Medulla oblongata (tissue), 1 donor: ENCODE measurements around the gene SIGLEC1.
A peak's percentile ranks its signal among the peaks of the same experiment; 100 is the strongest.

Experiments used
- DNase-seq: peaks from one replicate; pipeline ENCODE4 v3.0.0-alpha.2; 2015; ENCODE audit errors: extremely low spot score

Gene SIGLEC1

DNA sequence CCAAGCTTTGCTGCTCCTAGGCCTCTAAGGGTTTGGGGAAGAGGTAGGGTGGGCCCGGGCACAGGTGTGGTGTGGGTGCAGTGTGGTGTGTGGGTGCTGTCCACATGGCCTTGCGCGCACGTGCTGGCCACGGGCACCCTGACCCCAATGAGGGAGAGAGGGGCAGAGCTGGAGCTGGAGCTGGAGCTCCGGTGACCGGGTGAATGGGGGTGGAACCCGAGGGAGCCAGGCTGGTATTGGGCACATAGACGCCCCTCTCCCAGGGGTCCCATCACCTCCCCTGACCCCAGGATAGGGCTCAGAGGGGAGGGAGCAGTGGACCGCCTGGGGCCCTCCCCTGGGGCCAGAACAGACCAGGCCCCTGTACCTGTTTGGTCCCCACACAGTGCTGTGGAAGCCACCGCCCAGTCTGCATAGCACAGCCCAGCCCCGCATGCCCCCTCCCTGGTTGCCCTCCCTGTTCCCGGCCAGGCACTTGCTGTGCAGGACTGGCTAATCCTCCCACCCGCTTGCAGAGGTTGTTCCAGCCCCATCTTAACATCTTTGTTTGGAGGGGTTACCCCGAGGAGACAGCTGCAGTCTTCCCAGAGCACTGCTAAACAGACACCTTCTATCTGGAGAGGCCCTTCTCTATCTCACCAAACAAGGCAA, 31.6 kb downstream of the SIGLEC1 start:
- no peak for DNase-seq

GRCh38 chr20:3679749-3680700, 32.4 kb downstream of the SIGLEC1 start:
- DNase-seq, result no peak

DNA sequence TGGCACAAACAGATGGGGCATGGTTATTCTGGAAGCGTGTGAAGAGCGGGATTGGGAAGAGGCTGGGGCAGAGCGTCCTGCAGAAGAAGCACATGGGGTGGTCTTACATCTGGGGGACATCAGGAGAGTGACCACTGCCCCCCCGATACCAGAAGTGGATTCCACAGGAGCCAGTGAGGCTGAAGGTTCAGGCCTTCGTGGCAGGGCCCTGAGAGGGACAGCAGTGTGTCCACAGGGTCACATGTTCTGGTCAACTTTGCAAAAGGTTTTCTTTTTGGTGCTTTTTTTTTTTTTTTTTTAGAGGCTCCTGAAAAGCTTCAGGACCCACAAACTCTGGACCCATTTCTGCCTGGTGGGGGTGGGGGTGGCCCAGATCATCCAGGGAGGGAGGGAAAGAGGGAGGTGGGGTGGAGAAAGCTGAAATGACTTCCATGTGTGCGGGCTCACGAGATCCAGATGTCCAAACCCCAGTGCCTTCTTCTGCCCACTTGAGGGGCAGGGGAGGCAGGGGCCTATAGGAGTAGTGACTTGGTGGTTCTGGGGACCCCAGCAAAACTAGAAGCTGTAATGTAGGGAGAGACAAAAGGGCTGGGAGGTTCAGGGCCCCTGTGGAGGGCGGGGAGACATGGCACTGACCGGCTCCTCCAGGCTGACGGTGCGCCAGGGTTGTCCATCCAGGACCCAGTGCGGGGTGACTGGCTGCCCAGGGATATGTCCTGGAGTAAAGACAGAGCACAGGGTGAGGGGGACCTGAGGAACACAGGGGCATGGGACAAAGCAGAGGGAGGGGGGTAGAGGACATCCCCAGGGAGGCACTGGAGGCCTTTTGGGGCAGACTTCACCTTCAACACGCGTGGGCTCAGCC, 33.3 kb downstream of the SIGLEC1 start:
- DNase-seq, result no peak

GRCh38 chr20:3678198-3678597, 34.2 kb downstream of the SIGLEC1 start:
- no peak for DNase-seq

GRCh38 chr20:3677733-3678132, 34.7 kb downstream of the SIGLEC1 start:
- DNase-seq, result peak; percentile 47

DNA sequence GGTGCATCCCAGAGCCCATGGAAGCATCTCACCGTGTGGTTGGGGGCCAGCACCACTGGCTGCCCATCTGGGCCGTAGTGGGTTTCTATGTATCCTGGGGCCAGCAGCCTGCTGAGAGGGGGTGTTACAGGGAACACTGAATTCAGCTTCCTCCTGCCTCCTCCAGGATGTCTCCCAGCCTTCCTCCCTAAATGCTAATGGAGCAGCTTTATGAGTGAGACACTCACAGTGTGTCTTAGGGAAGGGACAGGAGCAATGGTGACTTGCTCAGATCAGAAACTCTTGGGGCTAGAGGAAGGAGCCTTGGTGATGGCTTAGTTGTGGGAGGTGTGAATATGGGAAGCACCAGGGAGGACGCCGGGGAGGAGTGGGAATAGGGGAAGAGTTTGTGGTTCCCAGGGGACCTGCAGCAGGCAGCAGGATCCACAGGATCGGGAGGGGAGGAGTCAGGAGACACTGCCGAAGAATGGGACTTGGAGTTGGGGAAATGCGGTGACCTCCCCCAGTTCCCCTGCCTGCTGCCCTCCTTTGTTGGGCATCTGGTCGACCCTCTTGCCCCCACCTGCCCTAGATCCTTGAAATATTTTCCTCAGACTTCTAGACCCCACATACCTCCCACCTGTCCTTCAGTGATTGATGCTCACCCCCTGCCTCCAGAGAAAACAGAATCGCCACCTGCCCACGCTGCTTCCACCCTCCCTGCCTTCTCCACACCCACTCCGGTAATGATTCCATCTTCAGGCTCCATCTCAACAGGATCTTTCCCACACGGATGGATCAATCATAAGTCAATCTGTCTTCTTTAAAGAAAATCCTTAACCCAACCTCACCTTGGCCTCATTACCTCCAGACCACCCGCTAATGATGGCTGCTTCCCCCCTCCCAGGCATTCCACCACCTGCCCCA, 37.2 kb downstream of the SIGLEC1 start:
- DNase-seq, result no peak

- DNase-seq, result no peak
These were observed 38.0 kb downstream of the SIGLEC1 start for GRCh38 chr20:3674447-3674846.

DNA sequence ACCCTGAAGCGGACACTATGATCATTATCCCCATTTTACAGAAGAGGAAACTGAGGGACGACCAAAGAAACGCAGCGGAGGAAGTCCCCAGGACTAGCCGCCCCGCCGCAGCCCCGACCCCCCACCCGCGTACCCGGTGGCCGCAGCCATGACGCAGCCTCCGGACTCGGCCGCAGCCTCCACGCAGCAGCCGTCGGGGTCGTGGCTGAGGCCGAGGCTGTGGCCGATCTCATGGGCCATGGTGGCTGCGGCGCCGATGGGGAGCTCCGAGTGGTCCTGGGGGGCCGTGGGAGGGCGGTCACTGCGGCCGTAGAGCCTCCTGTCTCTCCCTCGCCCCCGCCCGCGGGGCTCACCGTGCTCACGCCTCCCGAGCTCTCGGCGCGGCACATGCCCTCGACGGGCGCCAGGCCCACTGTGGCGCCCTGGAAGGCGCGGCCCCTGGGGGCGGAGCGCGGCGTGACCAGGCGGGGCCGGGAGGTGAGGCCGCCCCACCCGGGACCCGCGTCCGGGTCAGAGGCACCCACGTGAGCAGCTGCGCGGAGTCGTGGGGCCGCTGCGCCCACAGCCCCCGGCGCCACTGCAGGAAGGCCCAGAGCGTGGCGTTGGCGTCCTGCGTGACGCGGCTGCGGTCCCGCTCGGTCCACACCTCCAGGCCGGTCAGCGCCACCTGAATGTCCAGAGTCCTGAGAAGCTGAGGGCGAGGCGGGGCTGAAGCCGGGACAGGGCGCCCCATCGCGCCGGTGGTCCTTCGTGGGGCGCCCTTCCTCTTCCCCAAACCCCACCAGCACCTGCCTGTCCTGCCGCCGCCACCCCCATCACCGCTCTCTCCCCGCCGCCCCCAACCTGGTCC, 39.0 kb downstream of the SIGLEC1 start:
- no peak for DNase-seq

GRCh38 chr20:3672547-3673171, 39.7 kb downstream of the SIGLEC1 start:
- DNase-seq, result no peak

GRCh38 chr20:3671986-3672546, 40.3 kb downstream of the SIGLEC1 start:
- no peak for DNase-seq

- DNase-seq, result no peak
These were observed 41.5 kb downstream of the SIGLEC1 start for GRCh38 chr20:3670945-3671344.

GRCh38 chr20:3670511-3670910, 41.9 kb downstream of the SIGLEC1 start:
- DNase-seq, result no peak

DNA sequence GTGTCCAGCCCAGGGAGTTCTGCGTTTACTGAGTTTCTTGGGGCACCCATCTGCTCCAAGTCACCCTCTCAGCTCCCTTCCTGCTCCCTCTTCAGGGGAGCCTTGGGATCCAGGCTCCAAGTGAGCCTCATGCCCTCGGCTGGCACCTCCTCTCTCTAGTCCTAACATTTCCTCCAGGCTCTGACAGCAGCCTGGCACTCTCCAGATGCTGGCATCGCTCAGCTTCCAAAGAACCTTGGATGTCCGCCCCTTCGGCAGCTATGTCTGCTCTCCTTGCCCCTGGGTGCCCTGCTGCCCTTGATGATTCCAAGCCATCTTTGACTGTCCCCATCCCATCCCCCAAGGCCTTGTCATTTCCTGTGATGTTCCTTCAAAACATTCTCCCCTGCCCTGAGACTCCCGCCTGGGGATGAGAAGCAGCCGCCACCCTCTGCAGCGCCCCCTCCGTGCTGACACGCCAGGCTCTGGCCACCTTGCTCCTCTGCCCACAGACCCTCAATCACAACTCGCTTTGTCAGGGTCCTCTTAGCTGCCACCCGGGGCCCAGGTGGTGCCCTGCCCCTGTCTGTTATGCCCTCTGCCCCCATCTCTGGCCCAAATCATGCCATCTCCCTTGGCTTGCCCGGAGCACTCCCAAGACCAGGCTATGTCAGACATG, 42.6 kb downstream of the SIGLEC1 start:
- no peak for DNase-seq

- no peak for DNase-seq
These were observed 44.9 kb downstream of the SIGLEC1 start for GRCh38 chr20:3667434-3668037.

GRCh38 chr20:3663858-3664257, 48.5 kb downstream of the SIGLEC1 start:
- DNase-seq, result no peak

GRCh38 chr20:3663031-3663701, 49.2 kb downstream of the SIGLEC1 start, which contains the start of gene GFRA4:
Gene GFRA4, minus strand, starts transcription at chr20:3663399. Its CDS starts 0 bp downstream, at chr20:3663399.
- no peak for DNase-seq
